Natural killer cell (primary cell): ENCODE data around the gene RUNX1. TPM values are rescaled to one million over a fixed set of nuclear protein-coding genes. Genes with fewer than 3 reads are reported as not detected.
A peak's percentile ranks its signal among the peaks of the same experiment; 100 is the strongest.

ENCODE experiments used
- ATAC-seq, 3 donors: fragments of 150-1000 bp in 2 of 3; fragments of 200-7000 bp in 1 of 3; cut with Tn5 transposase; 1 replicate in 1 of 3; 2 replicates in 2 of 3; pipeline ENCODE4 v1.10.0; 2021; ENCODE audit warnings: mild to moderate bottlenecking in 2 of 3, moderate library complexity in 2 of 3
- DNase-seq, 2 donors: peaks; one replicate each; pipeline versions ENCODE4 v3.0.0 to v3.0.0-alpha.2; 2013 to 2021; ENCODE audit warnings: mixed read lengths in 1 of 2
- H3K27ac ChIP-seq: one replicate; pipeline ENCODE4 v1.5.1; 2013; ENCODE audit warnings: mild to moderate bottlenecking, low read length
- H3K27me3 ChIP-seq: one replicate; pipeline ENCODE4 v1.6.1; 2013; ENCODE audit warnings: low read length; ENCODE audit not compliant: control insufficient read depth, insufficient read depth
- H3K36me3 ChIP-seq: one replicate; pipeline ENCODE4 v1.6.1; 2013; ENCODE audit warnings: low read length; ENCODE audit not compliant: control insufficient read depth, insufficient read depth
- H3K4me1 ChIP-seq: one replicate; pipeline ENCODE4 v1.6.1; 2013; ENCODE audit warnings: low read length; ENCODE audit not compliant: control insufficient read depth, insufficient read depth
- H3K4me3 ChIP-seq: one replicate; pipeline ENCODE4 v1.5.1; 2013; ENCODE audit warnings: low read length
- H3K9me3 ChIP-seq: one replicate; pipeline ENCODE4 v1.6.1; 2013; ENCODE audit warnings: low read length; ENCODE audit not compliant: control insufficient read depth, insufficient read depth
- H3K27ac Mint-ChIP-seq, 2 donors: one replicate each; pipeline ENCODE4 v1.8.0; 2022; ENCODE audit warnings: mild to moderate bottlenecking in 2 of 2, mixed read lengths in 2 of 2, moderate library complexity in 1 of 2
- H3K27me3 Mint-ChIP-seq, 2 donors: one replicate each; pipeline ENCODE4 v1.8.0; 2022; ENCODE audit warnings: low read depth in 2 of 2, mixed read lengths in 2 of 2
- H3K36me3 Mint-ChIP-seq: one replicate; pipeline ENCODE4 v1.8.0; 2022; ENCODE audit warnings: mixed read lengths
- H3K4me1 Mint-ChIP-seq, 2 donors: one replicate each; pipeline ENCODE4 v1.8.0; 2022; ENCODE audit warnings: mixed read lengths in 2 of 2
- H3K4me3 Mint-ChIP-seq: one replicate; pipeline ENCODE4 v1.8.0; 2022; ENCODE audit warnings: mild to moderate bottlenecking, moderate library complexity, mixed read lengths
- H3K9me3 Mint-ChIP-seq, 2 donors: one replicate each; pipeline ENCODE4 v1.8.0; 2022; ENCODE audit warnings: mixed read lengths in 2 of 2
- CTCF ChIP-seq: fragments of 200-600 bp; IDR thresholded peaks from one replicate; pipeline ENCODE4 v1.8.0; 2022; ENCODE audit warnings: antibody characterized with exemption
- WGBS: methylation state at CpG from one replicate; pipeline ENCODE4 v1.1.7; 2013; ENCODE audit warnings: missing lambda C conversion rate; ENCODE audit not compliant: insufficient coverage; 5-methylcytosine and 5-hydroxymethylcytosine counted together
- intact Hi-C: fragments of 100-400 bp; cut with micrococcal nuclease; formaldehyde crosslinking; loops from one replicate; pipeline ENCODE4 v1.14.2; 2022
- total RNA-seq, 4 donors: library from RNA; stranded (reverse); fragments of 120-200 nt in 1 of 4; gene quantifications; one replicate each; pipeline versions ENCODE4 v1.2.3 to v1.2.4, GENCODE V29; 2013 to 2022

The RUNX1 gene
- total RNA-seq, 3 donors from 2014 or later (not counting 1 experiment from before 2014, with no cell fraction given): 62.1 to 171 (median 98.2) TPM

GRCh38 chr21:35028451-35028978 lies 20.6 kb downstream of the RUNX1 start:
- no peak overlapping the region for H3K4me3 ChIP-seq
- 85% methylated on average over 3 of the region's 4 CpGs for WGBS
- intact Hi-C loops: no loop called here
- Mint-ChIP-seq H3K9me3 (peaks cover 0 to 3% of the 10 kb centered on the region in 2 donors), H3K27ac (peak overlapping the region; percentile 97 to 98), H3K4me1 (peaks cover 84 to 93% of the 10 kb centered on the region in 2 donors), H3K36me3 (no peaks in the 10 kb centered on the region), H3K27me3 (no peaks in the 10 kb centered on the region), H3K4me3 (peak overlapping the region; percentile 89)
- H3K9me3 ChIP-seq: no peaks in the 10 kb centered on the region
- ATAC-seq: no peak
- peaks cover 2% of the 10 kb centered on the region for H3K36me3 ChIP-seq
- no peak for TF ChIP-seq CTCF
- peaks cover 62% of the 10 kb centered on the region for H3K4me1 ChIP-seq
- H3K27me3 ChIP-seq: no peaks in the 10 kb centered on the region
- DNase-seq: no peak
- H3K27ac ChIP-seq: peak overlapping the region; percentile 85

GRCh38 chr21:35027563-35028450 lies 21.3 kb downstream of the RUNX1 start:
- H3K36me3 ChIP-seq: no peaks in the 10 kb centered on the region
- H3K27me3 Mint-ChIP-seq: no peaks in the 10 kb centered on the region
- H3K27ac ChIP-seq: peak overlapping the region; percentile 85
- no peak for TF ChIP-seq CTCF
- ATAC-seq (peak in 1 of 3 donors; percentile 3), DNase-seq (peak in 1 of 2 donors; percentile 64)
- H3K9me3 ChIP-seq: no peaks in the 10 kb centered on the region
- H3K9me3 Mint-ChIP-seq: peaks cover 0 to under 1% of the 10 kb centered on the region in 2 donors
- H3K4me3 ChIP-seq: no peak overlapping the region
- no peaks in the 10 kb centered on the region for H3K27me3 ChIP-seq
- H3K4me1 ChIP-seq: peaks cover 65% of the 10 kb centered on the region
- intact Hi-C loops: loop anchor here (1.0 to 2.0 kb wide), 6 partner anchors 17 to 139 kb away; partner anchors contain the start of gene RUNX1
- peak overlapping the region; percentile 89 for H3K4me3 Mint-ChIP-seq
- H3K4me1 Mint-ChIP-seq: peaks cover 77 to 89% of the 10 kb centered on the region in 2 donors
- 32% methylated on average over 4 of the region's 5 CpGs for WGBS
- H3K36me3 Mint-ChIP-seq: no peaks in the 10 kb centered on the region
- H3K27ac Mint-ChIP-seq: peak overlapping the region; percentile 97 to 98

- ATAC-seq (peak; percentile 81 to 91 (median 87)), DNase-seq (peak; percentile 78 to 95)
- no peaks in the 10 kb centered on the region for H3K36me3 ChIP-seq
- no peaks in the 10 kb centered on the region for H3K27me3 ChIP-seq
- Mint-ChIP-seq H3K9me3 (no peaks in the 10 kb centered on the region), H3K4me1 (peaks cover 78 to 86% of the 10 kb centered on the region in 2 donors), H3K4me3 (peak overlapping the region; percentile 89), H3K27ac (peak overlapping the region; percentile 97 to 98), H3K27me3 (no peaks in the 10 kb centered on the region), H3K36me3 (no peaks in the 10 kb centered on the region)
- peak overlapping the region; percentile 85 for H3K27ac ChIP-seq
- peaks cover 70% of the 10 kb centered on the region for H3K4me1 ChIP-seq
- intact Hi-C loops: loop anchor here (1.0 to 2.0 kb wide), 6 partner anchors 18 to 138 kb away; partner anchors contain the start of gene RUNX1
- H3K9me3 ChIP-seq: no peaks in the 10 kb centered on the region
- H3K4me3 ChIP-seq: peak overlapping the region; percentile 29
- TF ChIP-seq CTCF: no peak
- under 1% methylated on average over 43 of the region's 45 CpGs for WGBS
These were observed 22.2 kb downstream of the RUNX1 start for GRCh38 chr21:35026617-35027562.
